ENCODE measurements around the gene BFSP2. TPM values are rescaled to one million over a fixed set of nuclear protein-coding genes. Genes with fewer than 3 reads are reported as not detected.
A peak's percentile ranks its signal among the peaks of the same experiment; 100 is the strongest.
"Not testable (repeated sequence)": the region's sequence is repeated elsewhere in the genome, so short reads cannot be mapped to it uniquely, and the experiment has no call there.

BFSP2 gene
- total and polyA plus RNA-seq, 5 experiments from 2014 or later, result not detected

DNA sequence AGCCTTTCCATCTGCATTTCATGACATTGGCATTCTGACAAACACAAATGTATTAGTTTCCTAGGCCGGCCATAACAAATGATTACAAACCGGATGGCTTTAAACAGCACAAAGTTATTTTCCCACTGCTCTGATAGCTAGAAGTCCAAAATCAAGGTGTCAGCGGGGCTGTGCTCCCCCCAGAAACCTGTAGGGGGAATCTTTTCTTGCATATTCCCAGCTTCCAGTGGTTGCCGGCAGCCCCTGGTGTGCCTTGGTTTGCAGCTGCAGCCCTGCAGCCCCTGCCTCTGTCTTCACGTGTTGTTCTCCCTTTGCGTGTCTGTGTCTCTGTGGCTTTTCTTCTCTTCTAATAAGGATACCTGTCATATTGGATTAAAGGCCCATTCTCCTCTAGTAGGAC, 94.6 kb downstream of the BFSP2 start:
- no peak for ATAC-seq
- H3K4me3 Mint-ChIP-seq, result peak overlapping the region in 4 of 10 donors; percentile 3 to 41 (median 12)
- POLR2A ChIA-PET, result interaction anchor here (1.2 kb wide), 1 partner anchor 79 kb away, joined by 4 read pairs; the partner anchor contains the start of gene CDV3
- peaks cover 40 to 77% (median 57%) of the 10 kb centered on the region in 4 donors for H3K4me1 Mint-ChIP-seq
- H3K9me3 Mint-ChIP-seq, result no peaks in the 10 kb centered on the region
- no peaks in the 10 kb centered on the region for H3K27me3 Mint-ChIP-seq
- peak in 1 of 10 donors; percentile 12 for DNase-seq
- peak overlapping the region; percentile 31 to 90 (median 68) for H3K27ac Mint-ChIP-seq
- H3K36me3 Mint-ChIP-seq, result no peaks in the 10 kb centered on the region

GRCh38 chr3:133502542-133502941, 102.7 kb downstream of the BFSP2 start:
- H3K36me3 Mint-ChIP-seq, ATAC-seq, H3K27me3 Mint-ChIP-seq, H3K9me3 Mint-ChIP-seq, POLR2A ChIA-PET, DNase-seq, H3K4me3 Mint-ChIP-seq: not testable (repeated sequence)
- peaks cover 12 to 46% (median 27%) of the 10 kb centered on the region in 4 donors for H3K4me1 Mint-ChIP-seq
- H3K27ac Mint-ChIP-seq, result peak overlapping the region in 4 of 10 donors; percentile 6 to 63 (median 22)

DNA sequence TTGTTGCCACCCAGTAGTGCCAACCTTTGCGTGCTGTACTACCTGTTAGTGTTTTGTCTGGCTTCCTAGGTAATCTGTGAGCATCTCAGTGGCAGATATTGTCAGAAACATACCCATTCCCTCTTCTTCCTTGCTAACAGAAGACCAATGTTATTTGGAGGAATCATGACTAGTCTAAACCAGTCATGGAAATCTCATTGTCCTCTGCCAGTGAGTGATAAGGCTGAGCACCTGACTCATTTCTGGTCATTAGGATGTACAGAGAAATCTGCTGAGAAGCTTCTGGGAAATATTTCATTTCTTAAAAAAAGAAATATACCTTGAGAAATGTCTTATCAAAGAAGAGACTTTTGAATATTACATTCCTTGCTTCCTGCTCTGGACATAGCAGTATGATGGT, 103.6 kb downstream of the BFSP2 start:
- DNase-seq, result no peak
- POLR2A ChIA-PET, result interaction anchor here (2.0 to 4.6 kb wide), 3 partner anchors 11 to 69 kb away, joined by 5 to 29 read pairs (median 16); partner anchors contain the start of gene CDV3
- Mint-ChIP-seq H3K4me1 (peaks cover 12 to 46% (median 27%) of the 10 kb centered on the region in 4 donors), H3K27ac (peak overlapping the region in 4 of 10 donors; percentile 13 to 63 (median 40)), H3K27me3 (peaks cover 0 to 1% (median 0%) of the 10 kb centered on the region in 5 donors), H3K9me3 (no peaks in the 10 kb centered on the region), H3K4me3 (no peak overlapping the region), H3K36me3 (no peaks in the 10 kb centered on the region)
- ATAC-seq, result no peak

DNA sequence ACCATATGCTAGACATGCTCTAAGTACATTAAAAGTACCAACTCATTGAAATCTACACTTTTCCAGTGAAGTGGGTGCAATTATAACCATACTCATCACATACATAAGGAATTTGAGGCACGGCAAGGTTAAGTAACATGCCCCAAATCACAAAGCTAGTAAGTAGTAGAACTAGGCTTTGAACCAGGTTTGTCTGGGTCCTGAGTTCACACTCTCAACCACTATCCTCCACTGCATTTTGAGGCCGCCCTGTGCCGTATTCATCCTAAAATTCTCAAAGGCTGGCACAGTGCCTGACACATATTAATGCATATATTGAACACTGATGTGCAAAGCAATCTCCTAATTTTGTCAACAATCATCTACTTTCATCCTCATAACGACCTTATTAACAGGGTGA, 104.9 kb downstream of the BFSP2 start:
- H3K4me1 Mint-ChIP-seq, result peaks cover 8 to 37% (median 19%) of the 10 kb centered on the region in 4 donors
- H3K27ac Mint-ChIP-seq, result no peak overlapping the region
- H3K4me3 Mint-ChIP-seq, result no peak overlapping the region
- no peak for ATAC-seq
- no peak for DNase-seq
- H3K27me3 Mint-ChIP-seq, result peaks cover 0 to 1% (median 0%) of the 10 kb centered on the region in 5 donors
- POLR2A ChIA-PET, result interaction anchor here (2.0 to 4.6 kb wide), 3 partner anchors 13 to 68 kb away, joined by 5 to 29 read pairs (median 16); partner anchors contain the start of gene CDV3
- no peaks in the 10 kb centered on the region for H3K9me3 Mint-ChIP-seq
- no peaks in the 10 kb centered on the region for H3K36me3 Mint-ChIP-seq

GRCh38 chr3:133505813-133506212, 106.0 kb downstream of the BFSP2 start:
- peak in 1 of 2 donors; percentile 5 for ATAC-seq

DNA sequence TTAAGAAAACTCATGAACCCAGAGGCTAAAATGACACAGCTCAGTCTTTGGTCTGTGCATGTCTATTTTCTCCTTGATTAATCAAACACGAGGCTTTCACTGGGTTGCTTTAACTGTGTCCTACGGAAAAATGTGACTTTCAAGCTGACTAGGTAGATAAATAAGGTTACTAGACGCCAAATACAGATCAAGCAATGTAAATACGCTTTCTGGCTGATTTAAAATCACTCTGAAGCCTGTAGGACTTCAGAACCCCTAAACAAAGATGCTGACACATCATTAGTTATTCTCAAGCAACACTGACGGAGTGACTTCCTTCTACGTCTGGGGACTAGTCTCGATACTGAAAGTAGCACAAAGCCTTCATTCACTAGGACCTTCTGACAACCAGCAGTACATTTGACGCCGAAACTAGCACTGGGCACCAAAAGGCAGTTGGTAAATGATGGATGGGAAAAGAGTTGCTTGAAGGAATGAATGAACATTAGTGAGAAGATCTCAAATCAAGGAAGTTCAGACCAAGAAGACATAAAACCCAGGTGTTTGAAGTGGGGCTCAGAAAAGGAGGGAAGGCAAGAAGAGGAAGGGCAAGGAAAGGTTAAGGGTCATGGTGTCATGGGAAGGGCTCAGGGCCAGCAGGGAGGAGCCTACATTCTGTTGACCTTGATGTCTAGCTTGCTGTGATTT, 106.5 kb downstream of the BFSP2 start:
- ATAC-seq (peak; percentile 96), DNase-seq (peak in 5 of 10 donors; percentile 22 to 54 (median 44))
- Mint-ChIP-seq H3K27ac (peak overlapping the region; percentile 84 to 98 (median 94)), H3K4me3 (peak overlapping the region; percentile 73 to 90 (median 85)), H3K27me3 (no peaks in the 10 kb centered on the region), H3K4me1 (peaks cover 8 to 25% (median 15%) of the 10 kb centered on the region in 4 donors), H3K9me3 (no peaks in the 10 kb centered on the region), H3K36me3 (no peaks in the 10 kb centered on the region)
- POLR2A ChIA-PET, result interaction anchor here (4.0 to 4.6 kb wide), 2 partner anchors 14 to 66 kb away, joined by 16 to 29 read pairs; partner anchors contain the start of gene CDV3

More at GRCh38 chr3:133505813-133506212, 106.0 kb downstream of the BFSP2 start:
- no peaks in the 10 kb centered on the region for H3K27me3 Mint-ChIP-seq
- no peaks in the 10 kb centered on the region for H3K9me3 Mint-ChIP-seq
- DNase-seq, result no peak
- peak overlapping the region; percentile 73 to 90 (median 85) for H3K4me3 Mint-ChIP-seq
- H3K27ac Mint-ChIP-seq, result peak overlapping the region; percentile 84 to 98 (median 94)
- H3K4me1 Mint-ChIP-seq, result peaks cover 8 to 26% (median 15%) of the 10 kb centered on the region in 4 donors
- no peaks in the 10 kb centered on the region for H3K36me3 Mint-ChIP-seq
- POLR2A ChIA-PET, result interaction anchor here (4.0 to 4.6 kb wide), 2 partner anchors 14 to 67 kb away, joined by 16 to 29 read pairs; partner anchors contain the start of gene CDV3

DNA sequence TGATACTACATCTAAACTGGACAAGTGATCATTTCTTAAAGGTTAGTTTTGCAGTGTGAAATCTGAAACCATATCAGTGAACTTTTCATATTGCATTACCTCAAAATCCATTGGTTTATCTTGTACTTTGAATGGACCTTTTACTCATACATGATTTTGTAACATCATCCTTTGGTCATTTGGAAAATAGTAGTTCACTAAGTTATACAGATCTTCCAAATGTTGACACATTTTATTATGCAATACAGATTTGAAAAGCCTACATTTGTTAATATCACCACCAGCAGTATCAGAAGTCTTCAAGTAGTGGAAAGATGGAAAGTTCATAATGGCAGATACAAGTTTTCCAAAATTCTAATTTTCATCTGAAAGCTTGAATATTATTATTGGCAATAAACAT, 109.6 kb downstream of the BFSP2 start:
- no peak overlapping the region for H3K27ac Mint-ChIP-seq
- peaks cover 6 to 21% (median 15%) of the 10 kb centered on the region in 4 donors for H3K4me1 Mint-ChIP-seq
- H3K9me3 Mint-ChIP-seq, result no peaks in the 10 kb centered on the region
- no peak for DNase-seq
- no peak for ATAC-seq
- POLR2A ChIA-PET, result interaction anchor here (1.0 kb wide), 1 partner anchor 63 kb away, joined by 4 read pairs; no protein-coding TSS in a partner anchor
- no peaks in the 10 kb centered on the region for H3K36me3 Mint-ChIP-seq
- no peak overlapping the region for H3K4me3 Mint-ChIP-seq
- H3K27me3 Mint-ChIP-seq, result no peaks in the 10 kb centered on the region

- Mint-ChIP-seq H3K36me3 (no peaks in the 10 kb centered on the region), H3K27ac (no peak overlapping the region), H3K27me3 (no peaks in the 10 kb centered on the region), H3K9me3 (no peaks in the 10 kb centered on the region), H3K4me3 (no peak overlapping the region), H3K4me1 (no peaks in the 10 kb centered on the region)
- POLR2A ChIA-PET, result no interaction called here
- ATAC-seq (no peak), DNase-seq (no peak)
These were observed 112.7 kb downstream of the BFSP2 start for GRCh38 chr3:133512416-133513089.

- POLR2A ChIA-PET, result no interaction called here
- Mint-ChIP-seq H3K9me3 (no peaks in the 10 kb centered on the region), H3K36me3 (no peaks in the 10 kb centered on the region), H3K27me3 (no peaks in the 10 kb centered on the region), H3K4me3 (no peak overlapping the region), H3K27ac (no peak overlapping the region), H3K4me1 (no peaks in the 10 kb centered on the region)
- DNase-seq (no peak), ATAC-seq (no peak)
These were observed 114.6 kb downstream of the BFSP2 start for GRCh38 chr3:133514418-133514817.

DNA sequence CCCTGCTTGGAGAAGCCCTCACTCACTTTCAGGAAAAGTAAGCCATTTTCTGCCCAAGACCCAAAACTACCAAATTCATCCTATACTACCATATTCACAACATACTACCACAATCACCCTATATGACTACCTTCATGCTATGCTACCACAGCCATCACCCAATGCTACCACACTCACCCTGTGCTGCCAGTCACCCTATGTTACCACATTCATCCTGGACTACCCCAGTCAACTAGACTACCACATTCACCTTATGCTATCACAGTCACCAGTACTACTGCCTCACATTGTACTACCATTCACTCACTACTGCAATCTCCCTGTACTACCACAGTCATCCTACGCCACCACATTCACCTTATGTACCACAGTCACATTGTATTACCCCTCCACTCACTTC, 115.3 kb downstream of the BFSP2 start:
- Mint-ChIP-seq H3K27ac (no peak overlapping the region), H3K4me1 (peaks cover 0 to under 1% (median 0%) of the 10 kb centered on the region in 4 donors), H3K36me3 (no peaks in the 10 kb centered on the region), H3K9me3 (no peaks in the 10 kb centered on the region), H3K27me3 (no peaks in the 10 kb centered on the region), H3K4me3 (no peak overlapping the region)
- no peak for ATAC-seq
- POLR2A ChIA-PET, result interaction anchor here (0.6 kb wide), 1 partner anchor 55 kb away, joined by 4 read pairs; no protein-coding TSS in a partner anchor
- no peak for DNase-seq

GRCh38 chr3:133520286-133520685, 120.4 kb downstream of the BFSP2 start:
- peaks cover 0 to 2% (median 2%) of the 10 kb centered on the region in 4 donors for H3K4me1 Mint-ChIP-seq
- POLR2A ChIA-PET, result no interaction called here
- no peak overlapping the region for H3K4me3 Mint-ChIP-seq
- H3K27ac Mint-ChIP-seq, result no peak overlapping the region
- no peaks in the 10 kb centered on the region for H3K36me3 Mint-ChIP-seq
- no peaks in the 10 kb centered on the region for H3K27me3 Mint-ChIP-seq
- no peaks in the 10 kb centered on the region for H3K9me3 Mint-ChIP-seq
- ATAC-seq (no peak), DNase-seq (no peak)

DNA sequence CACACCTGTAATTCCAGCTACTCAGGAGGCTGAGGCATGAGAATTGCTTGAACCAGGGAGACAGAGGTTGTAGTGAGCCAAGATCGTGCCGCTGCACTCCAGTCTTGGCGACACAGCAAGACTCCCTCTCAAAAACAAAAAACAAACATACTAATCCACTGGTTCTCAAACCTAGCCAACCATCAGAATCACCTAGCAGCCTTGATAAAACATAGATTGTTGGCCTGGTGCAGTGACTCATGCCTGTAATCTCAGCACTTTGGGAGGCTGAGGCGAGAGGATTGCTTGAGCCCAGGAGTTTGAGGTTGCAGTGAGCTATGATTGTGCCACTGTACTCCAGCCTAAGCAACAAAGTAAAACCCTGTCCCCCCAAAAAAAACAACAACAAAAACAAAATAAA, 121.1 kb downstream of the BFSP2 start:
- POLR2A ChIA-PET, H3K4me1 Mint-ChIP-seq, ATAC-seq, DNase-seq, H3K9me3 Mint-ChIP-seq, H3K27me3 Mint-ChIP-seq, H3K36me3 Mint-ChIP-seq, H3K4me3 Mint-ChIP-seq: not testable (repeated sequence)
- H3K27ac Mint-ChIP-seq, result peak overlapping the region in 1 of 10 donors; percentile 4

DNA sequence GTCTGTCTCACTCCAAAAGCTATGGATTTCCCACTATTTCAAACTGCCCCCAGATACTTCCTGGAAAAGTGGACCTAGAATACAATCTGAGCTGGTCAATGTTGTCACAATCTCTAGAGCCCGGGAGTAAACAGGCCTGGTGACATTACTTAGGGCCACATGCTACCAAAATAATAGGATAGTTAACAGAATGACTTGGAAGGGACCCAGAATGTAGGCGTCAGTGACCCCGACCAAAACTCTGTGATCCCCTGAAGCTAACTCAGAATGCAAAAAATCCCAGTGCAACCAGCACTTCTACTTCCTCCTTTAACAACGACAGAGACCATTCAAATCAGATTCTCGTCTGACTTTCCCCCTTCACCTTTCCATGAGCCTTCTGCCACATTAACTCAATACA, 122.1 kb downstream of the BFSP2 start:
- H3K27me3 Mint-ChIP-seq, result no peaks in the 10 kb centered on the region
- H3K9me3 Mint-ChIP-seq, result no peaks in the 10 kb centered on the region
- no peak overlapping the region for H3K27ac Mint-ChIP-seq
- peaks cover 0 to 4% (median 2%) of the 10 kb centered on the region in 4 donors for H3K4me1 Mint-ChIP-seq
- no peak for DNase-seq
- no peak for ATAC-seq
- H3K36me3 Mint-ChIP-seq, result no peaks in the 10 kb centered on the region
- no peak overlapping the region for H3K4me3 Mint-ChIP-seq
- POLR2A ChIA-PET, result interaction anchor here (0.9 kb wide), 1 partner anchor 39 kb away, joined by 5 read pairs; no protein-coding TSS in a partner anchor

All from naive thymus-derived CD8-positive, alpha-beta T cell (primary cell).